ENCODE measurements around the gene CCM2L.

DNA sequence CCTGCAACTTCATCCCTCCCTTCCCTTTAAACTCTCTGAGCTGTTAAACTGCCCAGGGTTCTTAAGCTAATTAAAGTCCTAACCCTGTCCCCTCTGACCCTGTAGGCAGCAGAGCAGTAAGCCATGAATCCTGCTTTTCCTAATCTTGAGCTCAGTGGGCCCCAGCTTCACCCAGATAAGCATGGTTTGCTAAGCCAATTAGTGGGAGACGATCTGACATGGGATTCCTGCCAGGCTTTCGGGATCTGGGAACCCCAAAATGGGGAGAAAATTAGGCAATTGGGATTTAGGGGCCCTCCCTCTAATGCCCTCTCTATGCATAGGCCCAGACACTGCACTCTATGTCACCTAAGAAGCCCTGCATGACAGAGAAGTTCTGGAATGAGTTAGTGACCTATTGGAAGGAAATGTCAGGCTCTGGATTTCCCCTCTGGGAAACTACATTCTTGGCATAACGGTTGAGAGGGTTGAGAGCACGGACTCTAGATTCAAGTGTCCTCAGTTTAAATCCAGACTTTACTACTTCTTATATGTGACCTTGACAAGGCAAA lies 37.7 kb upstream of the CCM2L start:
- TF ChIP-seq, protein P1, sequence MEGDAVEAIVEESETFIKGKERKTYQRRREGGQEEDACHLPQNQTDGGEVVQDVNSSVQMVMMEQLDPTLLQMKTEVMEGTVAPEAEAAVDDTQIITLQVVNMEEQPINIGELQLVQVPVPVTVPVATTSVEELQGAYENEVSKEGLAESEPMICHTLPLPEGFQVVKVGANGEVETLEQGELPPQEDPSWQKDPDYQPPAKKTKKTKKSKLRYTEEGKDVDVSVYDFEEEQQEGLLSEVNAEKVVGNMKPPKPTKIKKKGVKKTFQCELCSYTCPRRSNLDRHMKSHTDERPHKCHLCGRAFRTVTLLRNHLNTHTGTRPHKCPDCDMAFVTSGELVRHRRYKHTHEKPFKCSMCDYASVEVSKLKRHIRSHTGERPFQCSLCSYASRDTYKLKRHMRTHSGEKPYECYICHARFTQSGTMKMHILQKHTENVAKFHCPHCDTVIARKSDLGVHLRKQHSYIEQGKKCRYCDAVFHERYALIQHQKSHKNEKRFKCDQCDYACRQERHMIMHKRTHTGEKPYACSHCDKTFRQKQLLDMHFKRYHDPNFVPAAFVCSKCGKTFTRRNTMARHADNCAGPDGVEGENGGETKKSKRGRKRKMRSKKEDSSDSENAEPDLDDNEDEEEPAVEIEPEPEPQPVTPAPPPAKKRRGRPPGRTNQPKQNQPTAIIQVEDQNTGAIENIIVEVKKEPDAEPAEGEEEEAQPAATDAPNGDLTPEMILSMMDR (IDR thresholded peaks at IDR 0.05; ENCODE audit: insufficient read depth, low read length, poor library complexity, severe bottlenecking): no peak
- no peak for TF ChIP-seq EZH2phosphoT487 (conservative IDR thresholded peaks at IDR 0.05; ENCODE audit: low read length)
